Esophagus muscularis mucosa (tissue), 3 donors: ENCODE data around the gene OTOP3.

Experiments used
- POLR2A ChIP-seq: fragments of 450-650 bp; IDR thresholded peaks from one replicate; pipeline ENCODE4 v1.6.1; 2017; ENCODE audit warnings: antibody characterized with exemption, moderate library complexity, mild to moderate bottlenecking, low read depth
- POLR2AphosphoS5 ChIP-seq, 2 donors: sonication (generic); formaldehyde crosslinking; IDR thresholded peaks; one replicate each; pipeline ENCODE4 v1.6.1; 2017; ENCODE audit warnings: antibody characterized with exemption in 2 of 2
- TF ChIP-seq, protein P1 (sequence below), 3 experiments: fragments of 200-600 bp in 2 of 3; fragments of 450-650 bp in 1 of 3; sonication (generic) in 2 of 3; IDR thresholded peaks; one replicate each; pipeline ENCODE4 v1.5.1; 2017 to 2019; ENCODE audit warnings: antibody characterized with exemption in 3 of 3, mild to moderate bottlenecking in 2 of 3, moderate library complexity in 1 of 3

DNA sequence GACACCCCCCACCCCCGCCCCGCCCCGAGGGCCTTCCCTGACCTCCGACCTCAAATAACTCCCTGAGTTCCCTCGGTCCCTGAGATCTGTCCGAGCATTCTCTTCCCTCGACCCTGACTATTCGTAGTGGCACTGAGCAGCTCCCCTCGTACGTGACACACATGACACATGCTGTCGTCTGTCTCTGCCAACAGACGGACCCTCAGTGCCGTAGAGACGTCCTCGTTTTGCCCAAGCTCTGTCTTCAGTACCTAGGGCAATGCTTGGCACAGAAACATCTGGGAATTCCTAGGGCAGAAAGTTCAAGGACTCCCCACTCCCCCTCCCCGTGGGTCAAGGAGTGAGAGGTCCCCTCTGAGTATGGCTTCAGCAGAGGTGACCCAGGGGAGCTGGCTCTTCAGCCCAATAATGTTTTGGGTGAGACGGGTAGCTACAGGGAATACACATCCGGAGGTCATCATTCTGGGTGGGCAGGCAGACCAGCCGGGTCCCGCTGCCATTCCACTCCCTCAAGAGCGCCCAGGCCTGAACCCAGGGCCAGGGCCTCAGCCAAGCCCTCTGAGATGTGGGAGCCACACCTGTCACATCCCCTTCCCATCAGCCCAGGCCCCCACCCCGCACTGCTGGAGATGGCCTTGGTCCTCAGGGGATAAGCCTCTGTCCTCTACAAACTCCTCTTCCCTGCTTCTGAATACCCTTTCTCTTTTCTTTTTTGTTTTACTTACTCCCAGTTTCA is 41.6 kb upstream of the OTOP3 start:
- TF ChIP-seq POLR2A, result no peak
- TF ChIP-seq POLR2AphosphoS5 (IDR thresholded peaks at IDR 0.05), result no peak
- TF ChIP-seq, protein P1, sequence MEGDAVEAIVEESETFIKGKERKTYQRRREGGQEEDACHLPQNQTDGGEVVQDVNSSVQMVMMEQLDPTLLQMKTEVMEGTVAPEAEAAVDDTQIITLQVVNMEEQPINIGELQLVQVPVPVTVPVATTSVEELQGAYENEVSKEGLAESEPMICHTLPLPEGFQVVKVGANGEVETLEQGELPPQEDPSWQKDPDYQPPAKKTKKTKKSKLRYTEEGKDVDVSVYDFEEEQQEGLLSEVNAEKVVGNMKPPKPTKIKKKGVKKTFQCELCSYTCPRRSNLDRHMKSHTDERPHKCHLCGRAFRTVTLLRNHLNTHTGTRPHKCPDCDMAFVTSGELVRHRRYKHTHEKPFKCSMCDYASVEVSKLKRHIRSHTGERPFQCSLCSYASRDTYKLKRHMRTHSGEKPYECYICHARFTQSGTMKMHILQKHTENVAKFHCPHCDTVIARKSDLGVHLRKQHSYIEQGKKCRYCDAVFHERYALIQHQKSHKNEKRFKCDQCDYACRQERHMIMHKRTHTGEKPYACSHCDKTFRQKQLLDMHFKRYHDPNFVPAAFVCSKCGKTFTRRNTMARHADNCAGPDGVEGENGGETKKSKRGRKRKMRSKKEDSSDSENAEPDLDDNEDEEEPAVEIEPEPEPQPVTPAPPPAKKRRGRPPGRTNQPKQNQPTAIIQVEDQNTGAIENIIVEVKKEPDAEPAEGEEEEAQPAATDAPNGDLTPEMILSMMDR (IDR thresholded peaks at IDR 0.05), result no peak
